GM10248 (cell line): ENCODE results near the gene FBXO24.

ENCODE experiments used
- CTCF ChIA-PET: fragments of 300-600 bp; sonication (Branson Sonifier 250); formaldehyde crosslinking; extraction: SDS; loops from one replicate; lab custom pipeline; 2021; ENCODE audit warnings: antibody characterized with exemption; lab: Yijun Ruan, JAX
- POLR2A ChIA-PET: fragments of 350-650 bp; sonication (Branson Sonifier 250); formaldehyde crosslinking; extraction: SDS; loops from one replicate; lab custom pipeline; 2020; ENCODE audit warnings: antibody characterized with exemption; lab: Yijun Ruan, JAX
- DNase-seq: peaks from one replicate; pipeline ENCODE4 v3.0.0; 2012; ENCODE audit errors: extremely low spot score
- CTCF ChIP-seq: IDR thresholded peaks from 2 replicates; pipeline ENCODE4 v1.5.1; 2012; ENCODE audit warnings: mild to moderate bottlenecking, low read depth; ENCODE audit errors: extremely low read depth, missing control alignments, control extremely low read depth

The FBXO24 gene

GRCh38 chr7:100580466-100581283, 5.5 kb upstream of the FBXO24 start:
- ChIA-PET CTCF (interaction anchor here (1.2 to 1.9 kb wide), 3 partner anchors 12 to 21 kb away, joined by 7 to 10 read pairs (median 9); no protein-coding TSS in a partner anchor), POLR2A (no interaction called here)
- no peak for TF ChIP-seq CTCF
- no peak for DNase-seq

GRCh38 chr7:100582041-100582579, 4.0 kb upstream of the FBXO24 start:
- ChIA-PET CTCF (interaction anchor here (1.0 to 1.9 kb wide), 5 partner anchors 9 to 22 kb away, joined by 3 to 10 read pairs (median 7); no protein-coding TSS in a partner anchor), POLR2A (no interaction called here)
- TF ChIP-seq CTCF: no peak

GRCh38 chr7:100582650-100583049, 3.5 kb upstream of the FBXO24 start:
- ChIA-PET CTCF (interaction anchor here (1.7 to 3.1 kb wide), 4 partner anchors 10 to 23 kb away, joined by 3 to 20 read pairs (median 10); no protein-coding TSS in a partner anchor), POLR2A (interaction anchor here (0.5 kb wide), 1 partner anchor 19 kb away, joined by 9 read pairs; no protein-coding TSS in a partner anchor)

More at GRCh38 chr7:100582041-100582579, 4.0 kb upstream of the FBXO24 start:
- no peak for DNase-seq

GRCh38 chr7:100583132-100584053, 2.7 kb upstream of the FBXO24 start:
- ChIA-PET CTCF (interaction anchor here (1.3 to 3.1 kb wide), 7 partner anchors 10 to 146 kb away, joined by 3 to 20 read pairs (median 7); no protein-coding TSS in a partner anchor), POLR2A (interaction anchor here (0.5 to 1.5 kb wide), 2 partner anchors 18 to 147 kb away, joined by 3 to 9 read pairs; partner anchors contain the start of gene PPP1R35)
- no peak for TF ChIP-seq CTCF
- DNase-seq: peak; percentile 56

More at GRCh38 chr7:100582650-100583049, 3.5 kb upstream of the FBXO24 start:
- TF ChIP-seq CTCF: no peak
- DNase-seq: no peak

GRCh38 chr7:100584054-100584682, 2.0 kb upstream of the FBXO24 start:
- TF ChIP-seq CTCF: no peak
- POLR2A ChIA-PET: interaction anchor here (0.5 to 1.5 kb wide), 2 partner anchors 48 to 148 kb away, joined by 3 to 5 read pairs; partner anchors contain the start of gene PPP1R35
- no peak for DNase-seq
- CTCF ChIA-PET: interaction anchor here (1.3 to 3.1 kb wide), 8 partner anchors 13 to 147 kb away, joined by 4 to 20 read pairs (median 8); partner anchors contain the start of genes MOSPD3 and POP7
